Inflammatory macrophage treated with lipopolysaccharide for 4 hours (primary cell): ENCODE results near the gene RIF1.
A peak's percentile ranks its signal among the peaks of the same experiment; 100 is the strongest.

ENCODE experiments used
- DNase-seq: peaks from one replicate; pipeline ENCODE4 v3.0.0-alpha.2; 2020

RIF1 gene, protein sequence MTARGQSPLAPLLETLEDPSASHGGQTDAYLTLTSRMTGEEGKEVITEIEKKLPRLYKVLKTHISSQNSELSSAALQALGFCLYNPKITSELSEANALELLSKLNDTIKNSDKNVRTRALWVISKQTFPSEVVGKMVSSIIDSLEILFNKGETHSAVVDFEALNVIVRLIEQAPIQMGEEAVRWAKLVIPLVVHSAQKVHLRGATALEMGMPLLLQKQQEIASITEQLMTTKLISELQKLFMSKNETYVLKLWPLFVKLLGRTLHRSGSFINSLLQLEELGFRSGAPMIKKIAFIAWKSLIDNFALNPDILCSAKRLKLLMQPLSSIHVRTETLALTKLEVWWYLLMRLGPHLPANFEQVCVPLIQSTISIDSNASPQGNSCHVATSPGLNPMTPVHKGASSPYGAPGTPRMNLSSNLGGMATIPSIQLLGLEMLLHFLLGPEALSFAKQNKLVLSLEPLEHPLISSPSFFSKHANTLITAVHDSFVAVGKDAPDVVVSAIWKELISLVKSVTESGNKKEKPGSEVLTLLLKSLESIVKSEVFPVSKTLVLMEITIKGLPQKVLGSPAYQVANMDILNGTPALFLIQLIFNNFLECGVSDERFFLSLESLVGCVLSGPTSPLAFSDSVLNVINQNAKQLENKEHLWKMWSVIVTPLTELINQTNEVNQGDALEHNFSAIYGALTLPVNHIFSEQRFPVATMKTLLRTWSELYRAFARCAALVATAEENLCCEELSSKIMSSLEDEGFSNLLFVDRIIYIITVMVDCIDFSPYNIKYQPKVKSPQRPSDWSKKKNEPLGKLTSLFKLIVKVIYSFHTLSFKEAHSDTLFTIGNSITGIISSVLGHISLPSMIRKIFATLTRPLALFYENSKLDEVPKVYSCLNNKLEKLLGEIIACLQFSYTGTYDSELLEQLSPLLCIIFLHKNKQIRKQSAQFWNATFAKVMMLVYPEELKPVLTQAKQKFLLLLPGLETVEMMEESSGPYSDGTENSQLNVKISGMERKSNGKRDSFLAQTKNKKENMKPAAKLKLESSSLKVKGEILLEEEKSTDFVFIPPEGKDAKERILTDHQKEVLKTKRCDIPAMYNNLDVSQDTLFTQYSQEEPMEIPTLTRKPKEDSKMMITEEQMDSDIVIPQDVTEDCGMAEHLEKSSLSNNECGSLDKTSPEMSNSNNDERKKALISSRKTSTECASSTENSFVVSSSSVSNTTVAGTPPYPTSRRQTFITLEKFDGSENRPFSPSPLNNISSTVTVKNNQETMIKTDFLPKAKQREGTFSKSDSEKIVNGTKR (N-terminal part only)

DNA sequence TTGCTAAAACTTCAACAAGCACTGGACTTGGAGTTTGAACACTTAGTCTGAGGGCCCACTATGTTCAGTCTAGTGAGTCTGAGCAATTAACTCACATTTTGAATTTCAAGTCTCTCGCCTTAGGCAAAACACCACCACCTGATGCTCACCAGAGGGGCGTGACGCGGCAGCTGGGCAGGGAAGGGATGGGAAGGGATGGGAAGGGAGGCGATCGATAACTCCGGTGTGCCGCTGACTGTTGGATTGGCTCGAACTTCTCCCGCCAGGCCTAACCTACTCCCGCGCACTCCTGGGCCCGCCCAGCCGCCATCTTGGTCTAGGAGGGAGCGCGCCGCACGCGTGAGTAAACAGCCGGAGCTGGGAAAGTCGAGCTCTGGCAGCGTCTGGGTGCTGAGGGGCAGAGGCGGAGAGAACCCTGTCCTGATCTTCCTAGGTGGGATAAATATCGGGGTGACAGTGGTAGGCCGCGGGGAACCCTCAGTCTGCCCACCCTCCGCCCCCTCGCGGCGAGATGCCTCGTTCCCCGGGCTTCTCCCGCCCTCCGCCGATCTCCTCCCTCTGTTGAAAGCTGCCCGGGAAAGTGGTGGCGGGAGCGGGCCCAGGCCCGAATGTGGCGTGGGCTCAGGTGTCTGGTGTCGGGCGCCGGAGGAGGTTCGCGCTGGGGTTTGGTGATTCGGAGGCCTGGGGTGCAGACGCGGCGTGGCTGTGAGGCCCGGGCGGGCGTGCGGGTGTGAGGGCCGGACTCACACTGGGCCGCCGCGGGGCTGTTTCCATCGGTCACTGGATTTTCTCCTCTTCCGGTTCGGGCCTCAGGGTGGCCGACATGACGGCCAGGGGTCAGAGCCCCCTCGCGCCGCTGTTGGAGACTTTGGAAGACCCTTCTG lies at the start of gene RIF1:
Gene RIF1 (plus strand): TSS at position 302 of the 884 bp plus-strand sequence. CDS start 522 bp downstream, at position 824.
- peak; percentile 87 for DNase-seq

DNA sequence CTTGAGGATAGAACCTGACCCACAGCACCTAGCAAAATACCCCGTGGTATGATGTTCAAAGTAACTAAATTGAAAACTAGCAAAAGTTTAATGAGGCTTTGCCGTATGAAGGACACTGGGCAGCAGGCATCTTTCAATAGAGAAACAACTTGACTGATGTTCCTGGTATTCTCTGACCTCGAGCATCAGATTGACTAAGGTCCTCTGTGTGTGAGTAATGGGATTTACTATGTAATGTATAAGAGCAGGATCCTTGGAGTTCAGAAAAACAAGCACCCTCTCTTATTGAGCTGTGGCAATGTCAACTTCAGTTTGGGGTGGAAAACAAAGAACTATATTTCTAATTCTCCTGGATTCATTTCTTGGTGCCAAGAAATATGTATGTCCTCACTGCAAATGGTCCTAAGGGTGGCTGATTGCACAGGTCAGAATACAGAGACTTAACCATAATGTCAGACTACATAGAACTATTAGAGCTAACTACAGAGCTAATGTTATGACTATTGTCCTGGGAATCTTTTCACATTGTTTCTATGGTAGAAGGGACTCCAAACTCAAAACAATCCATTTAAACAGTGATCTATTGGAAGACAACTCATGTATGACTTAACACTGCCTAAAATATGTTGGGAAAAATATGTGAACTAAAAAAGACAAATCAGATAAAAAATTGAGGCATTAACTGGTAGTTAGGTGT lies 47.9 kb upstream of the RIF1 start:
- peak; percentile 55 for DNase-seq

DNA sequence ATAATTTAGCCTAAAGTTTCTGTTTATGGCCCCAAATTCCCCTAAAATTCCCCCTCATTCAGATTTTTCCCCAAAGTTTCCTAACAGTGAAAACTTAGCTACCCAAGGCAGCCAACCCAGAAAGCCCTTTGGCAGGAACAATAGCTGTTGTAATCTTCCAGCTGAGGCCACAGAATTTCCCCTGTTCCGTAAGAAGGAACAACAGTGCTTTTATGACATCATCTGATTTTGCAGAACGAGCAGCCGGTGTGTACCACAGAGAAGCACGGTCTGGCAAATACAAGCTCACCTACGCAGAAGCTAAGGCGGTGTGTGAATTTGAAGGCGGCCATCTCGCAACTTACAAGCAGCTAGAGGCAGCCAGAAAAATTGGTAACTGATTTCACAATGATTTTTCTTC lies 46.0 kb upstream of the RIF1 start:
- peak; percentile 98 for DNase-seq

DNA sequence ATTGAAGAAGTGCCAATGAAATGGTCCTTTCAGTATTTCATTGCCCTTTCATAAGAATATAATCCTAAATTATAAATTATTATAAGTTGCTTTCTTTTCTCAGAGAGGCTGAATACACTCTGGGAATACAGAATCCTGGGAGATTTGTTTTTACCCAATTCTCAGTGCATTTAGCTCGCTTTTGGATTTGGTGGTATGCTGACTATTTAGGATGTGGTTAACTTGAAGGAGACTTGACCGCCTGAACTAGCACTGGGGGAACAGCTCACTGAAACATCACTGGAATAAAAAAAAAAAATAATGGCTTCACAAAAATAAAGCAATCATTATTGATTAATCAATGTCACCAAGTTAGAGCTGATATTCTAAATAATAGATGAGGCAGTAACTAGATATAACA lies 42.1 kb upstream of the RIF1 start:
- DNase-seq: no peak

DNA sequence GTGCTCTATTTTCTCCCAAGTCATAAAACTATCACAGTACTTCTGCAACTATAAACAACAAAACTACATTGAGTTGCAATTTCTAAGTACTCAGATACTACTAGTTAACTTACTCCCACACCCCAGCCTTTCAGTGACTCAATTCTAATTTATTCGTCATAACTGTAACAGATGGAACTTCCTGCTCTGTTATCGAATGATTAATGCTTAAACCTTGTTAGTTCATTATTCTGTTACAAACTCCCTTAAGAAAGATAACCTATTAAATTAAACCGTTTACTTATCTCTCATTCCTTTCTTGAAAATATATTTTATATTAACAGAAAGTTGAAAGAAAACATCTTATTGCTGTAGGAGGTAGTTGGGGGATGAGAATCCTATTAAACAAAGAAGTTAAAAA lies 35.3 kb upstream of the RIF1 start:
- DNase-seq: peak; percentile 69

DNA sequence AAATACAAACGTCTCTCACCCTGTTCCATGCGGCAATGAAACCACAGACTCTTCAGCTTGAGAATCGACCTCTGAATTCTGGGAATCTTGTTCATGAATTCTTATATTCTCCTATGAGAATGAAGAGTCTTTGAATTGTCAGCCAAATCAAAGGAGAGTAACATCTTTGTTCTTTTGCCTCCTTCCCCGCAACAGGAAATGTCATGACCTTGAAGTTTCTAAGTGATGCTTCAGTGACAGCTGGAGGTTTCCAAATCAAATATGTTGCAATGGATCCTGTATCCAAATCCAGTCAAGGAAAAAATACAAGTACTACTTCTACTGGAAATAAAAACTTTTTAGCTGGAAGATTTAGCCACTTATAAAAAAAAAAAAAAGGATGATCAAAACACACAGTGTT lies 30.5 kb upstream of the RIF1 start:
- no peak for DNase-seq

DNA sequence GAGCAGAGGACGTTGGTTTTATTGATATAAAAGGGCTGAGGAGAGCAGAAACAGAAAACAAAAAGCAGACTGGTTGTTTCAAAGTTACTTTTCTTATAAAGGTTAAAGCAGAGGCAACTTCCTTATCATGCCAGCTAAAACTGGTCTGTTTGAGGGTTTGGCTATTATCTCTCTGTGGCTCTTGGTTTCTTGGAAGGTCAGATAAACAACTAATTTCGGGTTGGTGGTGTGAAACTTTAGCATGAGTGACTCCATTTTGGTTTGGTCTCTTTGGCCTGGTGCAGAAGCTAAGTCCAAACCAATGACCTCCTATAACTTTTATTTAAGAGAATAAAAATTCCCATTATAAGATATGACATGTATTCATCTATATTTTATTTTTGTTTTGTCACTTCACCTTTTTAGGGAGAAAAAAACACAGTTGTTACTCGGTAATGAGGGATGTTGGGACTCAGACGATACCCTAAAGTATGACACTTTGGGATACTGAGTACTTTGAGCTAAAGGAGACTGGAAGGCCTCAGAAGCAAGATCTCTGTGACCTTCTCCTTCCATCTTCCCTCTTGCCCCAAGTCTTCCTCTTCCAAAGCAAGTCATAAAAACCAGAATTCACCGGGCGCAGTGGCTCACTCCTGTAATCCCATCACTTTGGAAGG lies 29.0 kb upstream of the RIF1 start:
- no peak for DNase-seq

DNA sequence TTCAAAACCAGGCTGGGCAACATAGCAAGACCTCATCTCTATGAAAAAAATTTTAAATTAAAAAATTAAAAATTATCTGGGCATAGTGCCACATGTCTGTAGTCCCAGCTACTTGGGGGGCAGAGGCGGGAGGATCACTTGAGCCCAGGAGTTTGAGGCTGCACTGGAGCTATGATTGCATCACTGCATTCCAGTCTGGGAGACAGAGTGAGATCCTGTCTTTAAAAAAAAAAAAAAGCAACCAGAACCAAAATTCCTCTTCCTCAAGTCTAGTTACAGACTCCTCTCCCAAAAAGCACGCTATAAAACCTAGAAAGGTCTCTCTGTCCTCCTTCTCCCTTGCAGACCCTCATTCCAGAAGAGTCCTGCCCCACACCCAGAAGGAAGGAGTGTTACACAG lies 28.4 kb upstream of the RIF1 start:
- no peak for DNase-seq

DNA sequence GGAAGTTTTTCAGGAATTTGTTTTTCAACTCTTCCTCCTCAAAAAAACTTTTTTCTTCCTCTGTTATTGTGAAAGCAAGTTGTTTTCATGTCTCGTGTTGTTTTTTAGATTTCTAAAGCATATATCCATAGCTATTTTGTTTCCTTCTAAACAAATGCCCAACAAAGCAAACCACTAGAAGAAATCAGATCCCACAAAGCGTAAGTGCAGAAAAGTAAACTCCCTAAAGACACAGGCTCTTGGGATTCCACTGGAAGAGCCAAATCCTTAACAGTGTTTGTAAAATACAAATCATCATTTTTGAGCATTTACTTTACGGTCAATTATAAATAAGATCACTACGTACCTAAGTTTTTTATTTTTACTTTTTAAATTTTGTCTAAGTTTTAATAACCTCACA lies 21.7 kb upstream of the RIF1 start:
- no peak for DNase-seq

DNA sequence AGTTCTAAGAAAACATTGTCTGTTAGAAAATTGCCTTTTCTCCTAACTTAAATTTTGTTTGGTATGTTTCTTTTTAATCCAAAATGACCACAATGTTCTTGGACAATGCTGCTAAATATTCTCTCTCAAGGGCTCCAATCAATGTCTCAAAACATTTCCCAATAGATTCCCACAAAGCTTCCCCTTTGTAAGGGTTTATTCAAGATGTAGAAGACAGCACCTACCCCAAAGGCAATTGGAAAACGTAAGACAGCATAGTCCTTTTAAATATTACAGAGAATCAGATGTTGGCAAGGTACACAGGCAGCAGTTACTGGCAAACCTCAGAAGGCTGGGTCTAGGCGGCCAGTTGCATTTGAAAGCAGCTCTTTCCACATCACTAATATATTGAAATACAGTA lies 18.3 kb upstream of the RIF1 start:
- no peak for DNase-seq

DNA sequence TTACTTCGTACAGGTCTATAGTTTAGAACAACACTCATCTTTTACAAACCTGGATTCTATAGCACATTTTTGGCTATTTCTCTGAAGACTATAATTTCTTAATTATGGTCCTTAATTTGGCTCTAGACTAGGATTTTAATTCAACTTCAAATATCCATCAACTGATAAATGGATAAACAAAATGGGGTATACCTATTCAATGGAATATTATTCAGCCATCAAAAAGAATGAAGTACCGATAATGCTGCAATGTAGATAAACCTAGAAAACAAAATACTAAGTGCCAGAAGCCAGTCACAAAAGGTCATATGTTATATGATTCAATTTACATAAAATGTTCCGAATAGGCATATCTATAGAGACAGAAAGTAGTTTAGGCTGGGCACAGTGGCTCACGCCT lies 15.2 kb upstream of the RIF1 start:
- DNase-seq: no peak

DNA sequence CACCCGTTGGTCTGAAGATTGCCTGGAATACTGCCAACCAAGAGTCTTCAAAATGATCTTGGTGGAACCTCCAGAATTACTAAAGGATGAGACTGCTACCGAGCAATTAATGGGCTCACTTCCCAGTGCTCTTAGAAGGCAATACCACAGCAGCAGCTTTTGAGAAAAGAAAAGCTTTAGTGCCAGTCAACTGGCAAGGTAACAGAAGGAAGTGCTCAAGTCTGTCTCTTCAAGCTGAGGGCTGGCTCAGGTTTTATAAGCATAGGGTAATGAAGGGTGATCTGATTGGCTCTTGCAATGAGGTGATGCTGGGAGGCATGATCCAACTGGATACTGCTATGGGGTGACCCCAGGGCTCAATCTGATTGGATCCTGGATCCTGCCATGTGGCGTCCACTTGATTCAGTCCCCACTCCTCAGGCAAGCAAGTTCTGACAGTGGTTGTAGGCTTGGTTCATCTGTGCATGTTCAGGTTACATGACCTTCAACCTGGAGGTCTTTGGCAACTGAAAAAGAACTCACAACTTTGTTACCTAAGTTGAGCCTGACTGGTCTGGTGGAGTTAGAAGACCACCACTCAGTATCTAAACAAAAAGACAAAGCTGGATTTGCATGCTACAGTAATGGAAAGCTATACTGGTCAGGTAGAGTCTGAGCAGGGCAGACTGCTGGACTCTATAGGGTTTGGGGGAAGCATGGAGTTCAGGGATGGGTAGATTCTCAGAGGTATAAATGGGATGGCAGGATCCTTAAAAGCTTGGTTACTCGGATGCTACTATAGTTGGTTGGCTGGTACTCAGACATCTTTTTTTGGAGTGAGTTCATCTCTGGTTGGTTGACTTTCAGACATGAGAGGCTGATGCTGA lies 14.0 kb upstream of the RIF1 start:
- no peak for DNase-seq

DNA sequence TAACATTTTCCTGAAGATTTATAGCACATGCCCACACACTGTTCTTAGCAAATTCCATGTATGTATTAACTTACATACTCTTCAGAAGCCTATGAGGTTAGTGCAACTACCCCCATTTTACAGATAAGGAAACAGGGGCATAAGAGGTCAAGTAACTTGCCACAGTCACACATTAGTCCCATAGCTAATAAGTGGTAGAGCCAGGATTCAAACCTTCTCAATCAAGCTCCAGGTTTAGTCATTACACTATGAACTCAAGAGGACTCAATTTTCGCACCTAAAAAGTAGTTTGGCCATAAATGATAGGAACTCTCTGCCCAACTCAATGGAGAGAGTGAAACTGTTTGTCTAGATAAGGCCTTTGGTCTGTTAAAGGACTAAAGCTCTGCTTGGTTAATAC lies 9.7 kb upstream of the RIF1 start:
- DNase-seq: no peak

DNA sequence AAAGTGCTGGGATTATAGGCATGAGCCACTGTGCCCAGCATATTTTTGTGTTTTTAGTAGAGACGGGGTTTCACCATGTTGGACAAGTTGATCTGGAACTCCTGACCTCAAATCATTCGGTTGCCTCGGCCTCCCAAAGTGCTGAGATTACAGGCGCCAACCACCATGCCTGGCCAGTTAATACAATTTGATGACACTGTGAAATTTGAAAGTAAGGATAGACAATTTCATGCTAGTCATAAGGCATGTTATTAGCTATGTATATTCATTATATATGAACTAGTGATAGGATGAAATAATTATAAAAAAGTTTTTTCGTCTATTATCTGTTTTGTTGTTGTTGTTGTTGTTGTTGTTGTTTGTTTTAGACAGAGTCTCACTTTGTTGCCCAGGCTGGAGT lies 8.6 kb upstream of the RIF1 start:
- no peak for DNase-seq

DNA sequence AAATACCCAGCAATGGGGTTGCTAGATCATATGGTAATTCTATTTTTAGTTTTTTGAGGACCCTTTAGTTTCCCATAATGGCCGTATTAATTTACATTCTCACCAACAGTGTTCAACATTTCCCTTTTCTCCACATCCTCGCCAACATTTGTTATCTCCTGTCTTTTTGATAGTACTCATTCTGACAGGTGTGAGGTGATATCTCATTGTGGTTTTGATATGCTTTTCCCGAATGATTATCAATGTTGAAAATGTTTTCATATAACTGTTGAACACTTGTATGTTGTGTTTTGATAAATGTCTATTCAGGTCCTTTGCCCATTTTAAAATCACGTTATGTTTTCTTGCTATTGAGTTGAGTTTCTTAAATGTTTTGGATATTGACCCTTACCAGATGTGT lies 5.8 kb upstream of the RIF1 start:
- no peak for DNase-seq

DNA sequence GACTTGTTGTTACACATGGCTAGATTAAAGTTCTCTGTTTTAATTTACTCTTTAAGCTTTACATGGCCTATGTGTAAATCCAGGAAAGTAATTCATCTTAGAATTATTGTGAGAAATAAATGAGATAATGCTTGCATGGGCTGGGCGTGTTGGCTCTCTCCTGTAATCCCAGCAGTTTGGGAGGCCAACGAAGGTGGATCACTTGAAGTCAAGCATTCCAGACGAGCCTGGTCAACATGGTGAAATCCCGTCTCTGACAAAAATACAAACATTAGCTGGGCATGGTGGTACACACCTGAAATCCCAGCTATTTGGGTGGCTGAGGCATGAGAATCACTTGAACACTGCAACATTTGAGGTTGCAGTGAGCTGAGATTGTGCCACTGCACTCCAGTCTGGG lies 4.3 kb upstream of the RIF1 start:
- DNase-seq: no peak

DNA sequence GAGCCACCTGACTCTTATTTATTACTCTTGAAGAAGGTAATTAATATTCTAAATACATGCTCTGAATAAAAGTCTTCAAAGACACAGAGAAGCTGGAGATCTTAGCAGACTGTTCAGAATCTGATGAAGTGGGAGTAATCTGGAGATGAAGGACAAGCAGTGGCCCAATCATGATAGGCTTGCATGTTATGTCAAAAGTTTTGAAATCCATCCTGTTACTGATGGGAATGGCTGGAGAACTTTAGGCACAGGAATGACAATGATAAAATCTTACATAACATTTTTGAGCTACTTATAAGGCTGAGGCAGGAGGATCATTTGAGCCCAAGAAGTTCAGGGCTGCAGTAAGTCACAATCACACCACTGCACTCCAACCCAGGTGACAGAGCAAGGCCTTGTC lies 2.4 kb upstream of the RIF1 start:
- DNase-seq: no peak

DNA sequence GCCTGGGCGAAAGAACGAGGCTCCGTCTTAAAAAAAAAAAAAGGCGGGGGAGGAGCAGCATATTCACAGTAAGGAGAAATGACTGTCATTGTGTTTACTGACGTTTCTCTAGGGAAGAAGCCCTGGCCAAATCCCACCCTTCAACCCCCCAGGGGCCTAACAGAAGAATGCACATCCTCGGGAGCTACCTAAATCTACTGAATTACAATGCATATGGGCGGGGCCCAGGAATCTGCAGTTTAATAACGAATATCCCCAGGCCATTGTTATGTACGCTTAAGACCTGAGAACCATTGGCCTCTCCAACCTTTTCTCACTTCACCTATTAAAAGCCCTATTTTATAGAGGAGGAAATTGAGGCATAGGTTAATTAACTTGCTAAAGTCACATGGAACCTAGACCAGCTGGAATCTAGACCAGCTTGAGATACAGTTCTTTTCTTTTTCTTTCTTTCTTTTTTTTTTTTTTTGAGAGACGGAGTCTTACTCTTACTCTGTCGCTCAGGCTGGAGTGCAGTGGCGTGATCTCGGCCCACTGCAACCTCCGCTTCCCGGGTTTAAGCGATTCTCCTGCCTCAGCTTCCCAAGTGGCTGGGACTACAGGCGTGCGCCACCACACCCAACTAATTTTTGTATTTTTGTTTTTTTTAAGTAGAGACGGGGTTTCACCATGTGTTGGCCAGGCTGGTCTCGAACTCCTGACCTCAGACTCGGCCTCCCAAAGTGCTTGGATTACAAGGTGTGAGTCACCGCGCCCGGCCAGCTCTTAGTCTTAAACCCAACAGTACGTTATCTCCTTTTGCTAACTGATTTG lies 708 bp upstream of the RIF1 start:
- DNase-seq: no peak

DNA sequence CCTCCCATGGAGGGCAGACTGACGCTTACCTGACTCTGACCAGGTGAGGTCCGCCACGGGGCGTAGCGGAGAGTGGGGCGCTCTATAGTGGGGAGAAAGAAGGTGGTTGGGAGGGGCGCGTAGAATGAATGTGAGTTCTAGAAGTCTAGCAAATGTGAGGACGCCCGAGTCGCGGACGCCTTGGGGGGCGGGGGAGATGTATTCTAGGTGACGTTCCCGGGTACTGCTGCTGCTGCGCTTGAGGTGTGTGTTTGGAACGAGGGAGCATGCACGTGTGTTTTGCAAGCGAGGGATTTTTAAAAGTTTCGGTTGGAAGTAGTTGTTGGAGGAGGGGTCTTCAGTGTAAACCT lies 758 bp downstream of the RIF1 start:
- no peak for DNase-seq
